ENCODE measurements around the gene COX7B2. TPM values are rescaled to one million over a fixed set of nuclear protein-coding genes. Genes with fewer than 3 reads are reported as not detected.

Gene COX7B2
- total RNA-seq, 4 donors from 2014 or later: not detected

- WGBS, 2 donors: 52 to 61% methylated on average over 1 of the region's 1 CpG
- TF ChIP-seq POLR2A (IDR thresholded peaks at IDR 0.05) (no peak), CTCF (IDR thresholded peaks at IDR 0.05) (no peak)
- DNase-seq: no peak
- H3K27ac ChIP-seq: no peak overlapping the region
- intact Hi-C loops (cut with DNase I): no loop called here
- H3K27me3 ChIP-seq: no peaks in the 10 kb centered on the region
- H3K36me3 ChIP-seq: no peaks in the 10 kb centered on the region
- no peaks in the 10 kb centered on the region for H3K9me3 ChIP-seq
- H3K4me1 ChIP-seq: no peaks in the 10 kb centered on the region
- no peak overlapping the region for H3K4me3 ChIP-seq
Measured at GRCh38 chr4:46717950-46718349, 191.1 kb downstream of the COX7B2 start.

- Histone ChIP-seq H3K4me1 (no peaks in the 10 kb centered on the region), H3K27ac (no peak overlapping the region), H3K36me3 (no peaks in the 10 kb centered on the region), H3K27me3 (no peaks in the 10 kb centered on the region), H3K4me3 (no peak overlapping the region), H3K9me3 (no peaks in the 10 kb centered on the region)
- 55 to 59% methylated on average over 3 of the region's 3 CpGs for WGBS, 2 donors
- TF ChIP-seq CTCF (IDR thresholded peaks at IDR 0.05): no peak
- no peak for TF ChIP-seq POLR2A (IDR thresholded peaks at IDR 0.05)
- no peak for DNase-seq
- intact Hi-C loops (cut with DNase I): no loop called here
Measured at GRCh38 chr4:46715468-46715867, 193.6 kb downstream of the COX7B2 start.

GRCh38 chr4:46698891-46699290, 210.2 kb downstream of the COX7B2 start:
- H3K27me3 ChIP-seq: no peaks in the 10 kb centered on the region
- intact Hi-C loops (cut with DNase I): no loop called here
- no peak overlapping the region for H3K4me3 ChIP-seq
- H3K27ac ChIP-seq: no peak overlapping the region
- WGBS, 2 donors: 91% methylated on average over 7 of the region's 16 CpGs; no CpG with 5 or more reads in 1 of the 2 donors
- TF ChIP-seq CTCF (IDR thresholded peaks at IDR 0.05): no peak
- no peak for TF ChIP-seq POLR2A (IDR thresholded peaks at IDR 0.05)
- H3K4me1 ChIP-seq: no peaks in the 10 kb centered on the region
- no peaks in the 10 kb centered on the region for H3K36me3 ChIP-seq
- DNase-seq: no peak
- H3K9me3 ChIP-seq: peaks cover 0 to 16% (median 7%) of the 10 kb centered on the region in 3 donors

Other genes starting within 250 kb of the COX7B2 start
- 1 to 10 TPM in 1 of 4 donors, under 1 TPM in 2, not detected in 1; under 0.01 to 2.3 (median 0.13) TPM for gene GABRA4, start 84.3 kb upstream of the COX7B2 start, total RNA-seq
- gene GABRB1, start 122.3 kb upstream of the COX7B2 start, total RNA-seq: not detected

Data from esophagus squamous epithelium (tissue), 5 donors.